GM19467 (cell line): Measurements from ENCODE around the gene CDRT4.

Source experiments
- ATAC-seq: cut with Tn5 transposase; IDR thresholded peaks from one replicate; pipeline ENCODE4 v1.9.1; 2021; ENCODE audit warnings: mild to moderate bottlenecking, moderate library complexity; ENCODE audit not compliant: unreplicated experiment

The CDRT4 gene

GRCh38 chr17:15436473-15437302 is 30.7 kb downstream of the CDRT4 start:
- no peak for ATAC-seq

DNA sequence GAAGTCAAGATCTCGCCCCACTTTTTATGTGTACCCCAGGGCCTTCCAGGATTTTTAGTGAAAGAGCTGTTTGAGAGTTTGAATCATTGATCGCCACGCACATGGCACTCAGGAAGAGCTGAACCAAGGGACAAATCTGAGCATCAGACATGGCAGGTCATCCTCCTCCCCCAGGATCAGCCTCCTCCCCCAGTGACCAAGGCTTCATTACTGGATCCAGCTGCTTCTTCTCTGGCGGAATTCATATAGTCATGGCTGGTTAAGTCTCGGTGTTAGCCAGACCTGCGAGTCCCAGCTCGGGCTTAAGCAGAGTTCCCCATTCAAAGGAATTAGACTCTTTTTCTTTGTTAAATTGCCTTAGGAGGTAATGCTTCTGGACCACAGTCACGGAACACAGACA is 32.5 kb downstream of the CDRT4 start:
- no peak for ATAC-seq

DNA sequence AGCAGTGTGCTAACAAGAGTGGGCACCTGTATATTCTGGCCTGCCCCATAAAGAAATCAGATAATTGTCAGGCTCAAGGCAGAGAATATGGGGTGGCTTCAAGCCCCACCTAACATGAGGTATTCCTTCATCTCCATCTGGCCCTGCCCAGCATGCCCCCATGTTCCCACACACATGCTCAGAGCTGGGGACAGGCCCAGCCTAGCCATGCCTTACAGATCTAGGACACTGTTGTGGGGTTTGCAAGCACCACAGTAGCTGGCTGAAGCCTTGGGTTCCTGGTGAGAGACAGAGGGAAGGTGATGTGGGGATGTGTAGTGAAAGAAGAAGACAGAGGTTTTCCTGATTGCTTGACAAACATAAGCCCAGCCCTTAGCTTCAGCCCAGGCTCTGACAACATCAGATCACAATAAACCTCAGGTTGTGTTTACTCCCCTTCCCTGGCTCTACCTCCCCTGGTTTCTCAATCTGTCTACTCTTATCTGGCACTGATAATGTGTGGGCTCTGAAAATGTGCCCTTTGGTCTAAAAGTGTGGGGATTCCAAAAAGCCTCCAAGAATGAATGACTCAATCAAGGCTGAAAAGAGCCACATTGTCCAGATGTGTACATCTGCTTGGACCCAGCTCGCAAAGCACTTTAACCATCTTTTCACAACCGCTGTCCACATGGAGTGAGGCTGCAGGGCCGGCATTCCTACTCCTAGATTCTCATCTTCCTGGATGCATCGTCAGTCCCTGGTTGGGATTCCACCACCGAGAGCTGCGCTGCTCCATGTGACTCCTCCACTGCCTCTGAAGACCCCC is 34.4 kb downstream of the CDRT4 start:
- ATAC-seq = no peak

DNA sequence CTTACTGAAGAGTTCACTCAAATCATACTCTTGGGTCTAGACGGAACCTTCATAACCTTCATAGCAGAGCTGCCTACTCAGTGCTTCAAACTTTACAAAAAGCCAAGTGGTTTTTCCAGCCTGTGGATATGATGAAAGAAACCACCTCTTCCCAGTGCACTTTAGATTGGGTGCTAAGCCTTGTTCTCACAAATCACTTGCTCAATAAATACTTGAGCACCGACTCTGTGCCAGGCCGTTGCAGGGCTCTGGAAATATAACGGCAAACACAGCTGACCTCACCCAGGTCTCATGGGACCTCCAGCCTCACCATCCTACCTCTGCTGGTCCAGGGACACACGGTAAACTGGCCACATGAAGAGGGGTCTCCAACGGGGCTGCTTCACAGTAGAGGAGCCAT is 35.7 kb downstream of the CDRT4 start:
- ATAC-seq = no peak

DNA sequence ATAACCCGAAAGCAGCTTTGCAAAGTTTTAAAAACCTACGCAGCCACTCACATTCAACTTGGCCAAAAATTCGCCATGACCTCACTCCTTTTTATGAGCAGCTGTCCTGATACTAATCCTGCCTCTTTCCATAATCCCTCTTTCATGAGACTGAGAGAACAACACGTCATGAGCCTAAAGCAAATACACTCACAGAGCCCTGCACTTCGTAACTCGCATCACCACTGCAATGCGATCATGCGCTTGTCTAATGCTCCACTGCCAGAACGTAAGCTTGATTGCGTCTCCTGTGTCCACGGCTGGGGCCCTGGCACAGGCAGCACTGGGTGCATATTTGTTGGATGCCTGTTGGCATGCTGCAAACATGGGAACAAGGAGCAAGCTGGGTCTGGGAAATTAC is 36.2 kb downstream of the CDRT4 start:
- ATAC-seq = no peak

DNA sequence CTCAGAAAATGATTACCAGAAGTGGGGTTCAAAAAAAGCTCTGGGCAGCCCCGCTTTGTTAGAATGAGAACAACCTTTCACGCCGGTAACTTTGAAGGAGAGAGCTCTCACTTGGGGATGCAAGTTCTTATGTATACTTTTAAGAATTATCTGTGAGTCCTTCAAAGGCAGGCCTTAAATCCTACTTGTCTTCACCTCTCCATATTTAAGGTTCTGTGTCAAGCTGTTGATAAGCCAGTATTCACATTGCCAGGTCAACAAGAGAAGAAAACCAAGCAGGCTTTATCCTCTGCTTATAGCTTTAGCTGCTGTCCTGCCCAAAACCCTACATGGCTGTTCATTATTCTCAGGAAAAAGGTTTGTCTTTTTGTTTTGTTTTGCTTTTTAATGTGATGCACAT is 42.9 kb downstream of the CDRT4 start:
- no peak for ATAC-seq

- no peak for ATAC-seq
These were observed 44.9 kb downstream of the CDRT4 start for GRCh38 chr17:15422392-15422965.

DNA sequence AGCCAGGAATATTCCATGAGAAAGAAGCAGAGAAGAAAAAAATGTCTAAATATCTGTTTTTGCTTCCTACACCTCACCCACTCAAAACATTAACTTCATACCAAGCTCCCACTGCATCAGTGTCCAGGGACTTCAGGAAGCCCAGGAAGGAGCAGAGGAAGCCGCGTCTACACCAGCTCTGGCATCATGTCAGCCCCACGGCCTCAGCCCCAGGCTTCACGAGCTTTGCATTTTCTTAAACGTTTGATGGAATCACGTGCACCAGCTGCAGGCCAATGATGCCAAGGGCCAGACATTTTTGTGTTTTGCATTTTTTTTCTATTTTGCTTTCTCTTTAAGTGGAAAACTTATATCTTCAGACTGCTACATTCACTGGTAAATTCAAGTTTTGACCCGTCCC is 48.6 kb downstream of the CDRT4 start:
- no peak for ATAC-seq

- no peak for ATAC-seq
These were observed 52.7 kb downstream of the CDRT4 start for GRCh38 chr17:15414532-15415306.

DNA sequence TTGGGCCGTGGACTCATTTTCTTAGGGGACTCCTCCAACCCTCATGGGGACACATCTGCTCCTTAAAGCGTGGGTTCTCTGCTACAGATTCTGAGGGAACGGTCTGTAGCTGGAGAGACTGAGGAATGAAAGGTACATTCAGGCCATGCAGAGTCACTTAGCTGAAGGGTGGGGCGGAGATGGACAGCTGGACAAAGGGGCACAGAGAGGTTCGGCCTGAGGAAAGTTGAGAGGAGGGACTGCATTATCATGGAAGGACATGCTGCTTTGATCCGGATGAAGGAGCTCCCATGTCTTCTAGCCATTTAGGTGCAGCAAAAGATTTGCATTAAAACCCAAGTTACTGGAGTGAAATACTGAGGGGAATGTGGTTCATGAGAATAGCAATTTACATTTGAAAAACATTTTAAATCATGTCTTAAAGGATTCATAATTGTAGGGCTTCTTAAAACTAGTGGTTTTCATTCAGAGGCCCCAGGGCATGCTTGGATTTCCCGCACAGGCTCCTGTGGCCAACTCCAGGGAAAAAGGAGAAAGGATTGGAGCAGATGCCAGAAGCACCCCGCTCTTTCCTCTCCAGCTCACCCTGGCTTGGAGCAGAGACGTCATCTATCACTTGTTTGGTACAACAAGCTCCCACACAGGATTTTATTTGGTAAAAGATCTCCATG is 54.2 kb downstream of the CDRT4 start:
- no peak for ATAC-seq

GRCh38 chr17:15412606-15413005 is 54.8 kb downstream of the CDRT4 start:
- no peak for ATAC-seq

GRCh38 chr17:15411384-15412198 is 55.8 kb downstream of the CDRT4 start:
- ATAC-seq = no peak

DNA sequence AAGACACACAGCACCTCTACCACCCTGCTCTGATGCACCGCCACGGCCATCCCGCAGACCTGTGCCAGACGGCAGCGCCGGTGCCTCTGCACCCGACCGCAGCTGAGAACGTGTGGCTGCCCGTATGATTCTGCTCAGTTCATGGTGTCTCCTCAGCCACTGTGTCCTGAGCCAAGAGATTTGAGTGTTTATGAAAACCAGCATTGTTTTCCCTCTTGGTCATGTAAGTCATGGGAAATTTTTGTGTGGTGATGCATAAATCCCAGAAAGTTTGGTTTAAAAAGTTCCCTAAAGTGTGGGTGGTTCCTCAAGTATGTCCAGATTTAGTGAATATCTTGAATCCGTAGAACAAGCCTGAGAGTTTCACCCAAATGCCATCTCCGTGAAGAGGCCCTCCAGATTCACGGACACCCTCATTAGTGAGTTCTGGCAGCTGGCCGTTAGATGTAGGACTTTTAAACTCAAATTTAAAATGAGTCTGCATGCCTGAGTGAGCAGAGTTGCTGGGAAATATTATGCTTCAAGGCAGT is 57.6 kb downstream of the CDRT4 start:
- no peak for ATAC-seq

GRCh38 chr17:15408803-15409202 is 58.6 kb downstream of the CDRT4 start:
- ATAC-seq = no peak

DNA sequence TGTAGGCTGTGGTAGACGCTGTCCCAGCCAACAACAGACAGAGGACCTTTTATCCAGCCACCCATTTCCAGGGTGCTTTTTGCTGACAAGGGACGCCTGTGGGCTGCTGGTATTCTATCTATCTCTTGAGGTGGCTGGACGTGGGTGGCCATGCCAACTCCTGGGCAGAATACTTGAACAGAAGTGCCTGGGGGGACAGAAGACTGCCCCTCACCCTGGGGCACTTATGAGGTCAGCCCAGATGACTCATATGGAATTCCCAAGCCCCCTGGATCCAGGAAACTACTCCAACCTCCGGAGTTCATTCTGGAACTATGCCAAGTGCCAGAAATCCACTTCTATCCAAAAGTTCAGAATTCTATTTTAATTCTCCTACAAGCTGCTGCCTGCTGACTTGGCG is 61.3 kb downstream of the CDRT4 start:
- no peak for ATAC-seq

- ATAC-seq = no peak
These were observed 62.4 kb downstream of the CDRT4 start for GRCh38 chr17:15405058-15405415.

DNA sequence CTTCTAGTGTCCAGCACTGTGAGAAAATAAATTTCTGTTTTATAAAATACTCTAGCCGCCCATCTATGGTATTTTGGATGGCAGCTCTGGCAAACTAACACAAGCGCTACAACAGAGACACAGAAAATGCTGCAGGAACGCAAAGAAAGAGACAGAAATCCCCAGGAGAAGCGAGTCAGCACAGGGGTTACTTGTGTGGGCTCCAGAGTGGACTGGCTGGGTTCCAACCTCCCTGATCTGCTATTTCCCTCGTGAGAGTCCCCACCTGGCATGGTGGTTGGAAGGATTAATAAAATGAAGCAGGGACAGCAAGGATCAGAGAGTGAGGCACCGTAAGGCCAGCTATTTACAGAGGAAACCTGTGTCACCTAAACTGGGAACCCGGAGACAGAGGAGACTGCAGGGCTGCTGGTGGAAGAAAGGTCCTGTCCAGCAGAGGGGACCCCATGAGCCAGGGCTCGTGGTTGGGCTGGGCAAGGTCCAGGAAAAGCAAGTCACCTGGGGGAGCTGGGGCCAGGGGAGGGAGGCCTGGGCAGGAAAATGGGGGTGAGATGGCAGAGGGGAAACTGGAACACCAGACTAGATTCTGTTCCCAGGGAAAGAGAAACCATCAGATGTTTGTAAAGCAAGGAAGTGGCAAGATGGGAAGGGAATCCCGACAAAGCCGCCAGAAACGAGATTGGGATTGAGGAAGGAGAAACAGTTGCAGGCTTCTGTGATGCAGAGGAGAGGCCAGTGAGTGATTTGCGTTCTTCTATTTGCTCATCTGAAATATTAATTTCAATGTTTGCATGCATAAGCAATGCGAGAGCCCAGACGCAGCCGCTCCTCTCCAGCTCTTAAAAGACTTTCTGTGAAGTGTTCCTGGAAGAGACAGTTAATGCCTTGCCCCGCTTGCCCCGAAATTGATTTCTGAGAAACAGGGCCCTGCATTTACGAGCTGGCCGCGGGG is 63.0 kb downstream of the CDRT4 start:
- ATAC-seq = no peak

DNA sequence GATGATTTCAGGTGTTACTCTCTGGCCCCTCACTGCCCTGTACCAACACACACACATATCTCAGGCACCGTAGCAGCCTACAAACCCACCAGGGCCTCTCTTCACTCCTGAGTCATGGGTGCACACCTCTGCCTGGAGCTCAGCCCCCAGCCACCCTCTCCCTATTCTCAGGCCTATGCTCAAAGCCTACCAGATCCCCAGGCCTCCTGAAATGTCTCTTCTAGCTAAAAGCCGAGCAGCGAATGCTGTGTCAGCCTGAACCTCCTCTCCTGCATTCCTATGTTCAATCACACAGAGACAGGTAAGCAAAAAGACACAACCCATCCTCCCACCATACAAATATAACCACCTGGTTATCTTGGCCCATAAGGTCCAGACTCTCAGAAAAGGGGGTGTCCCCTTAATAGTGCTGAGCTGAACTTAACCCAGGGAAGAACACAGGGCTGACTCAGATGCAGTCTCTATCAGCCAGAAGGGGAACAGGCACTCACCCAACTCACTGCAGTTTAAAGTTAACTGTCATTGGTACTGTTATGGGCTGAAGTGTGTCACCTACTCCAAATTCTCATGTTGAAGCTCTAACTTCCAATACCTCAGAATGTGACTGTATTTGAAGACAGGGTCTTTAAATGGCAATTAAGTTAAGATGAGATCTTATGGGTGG is 64.0 kb downstream of the CDRT4 start:
- ATAC-seq = no peak
